T-cell (primary cell): ENCODE measurements around the gene LRRC75A. TPM values are rescaled to one million over a fixed set of nuclear protein-coding genes. Genes with fewer than 3 reads are reported as not detected.

Experiments
- total RNA-seq, 35 experiments: library from RNA in 6 of 35; stranded (reverse) in 6 of 35; fragments of 120-200 nt in 1 of 35; gene quantifications; one replicate each; pipeline versions ENCODE4 v1.2.1 to v1.2.4 and lab custom pipeline; 2013 to 2026

LRRC75A gene
- total RNA-seq, 5 donors from 2014 or later (not counting 1 experiment from before 2014, with no cell fraction given), result 3.5 to 7.8 (median 5.4) TPM

Other genes with a start within 250 kb of the LRRC75A start
- 10 to 100 TPM; 12.7 to 20.0 (median 17.8) TPM for gene CENPV, start 138.7 kb downstream of the LRRC75A start, total RNA-seq
- 100 to 1,000 TPM; 669 to 892 (median 718) TPM for gene UBB, start 111.1 kb downstream of the LRRC75A start, total RNA-seq
- 100 to 1,000 TPM in 4 of 5 donors, 10 to 100 TPM in 1; 91.3 to 127 (median 122) TPM for gene TRPV2, start 76.6 kb downstream of the LRRC75A start, total RNA-seq
- gene ZNF287, start 77.0 kb upstream of the LRRC75A start, total RNA-seq, result 10 to 100 TPM; 11.1 to 23.6 (median 18.8) TPM
- 10 to 100 TPM in 3 of 5 donors, 1 to 10 TPM in 2; 5.7 to 12.4 (median 10.3) TPM for gene ZNF624, start 161.7 kb upstream of the LRRC75A start, total RNA-seq
- gene CCDC144A, start 198.0 kb upstream of the LRRC75A start, total RNA-seq, result 10 to 100 TPM in 2 of 5 donors, 1 to 10 TPM in 2, under 1 TPM in 1; 0.38 to 22.3 (median 8.0) TPM